ENCODE results near the gene DDOST.
"Not testable (repeated sequence)": the region's sequence is repeated elsewhere in the genome, so short reads cannot be mapped to it uniquely, and the experiment has no call there.

The DDOST gene

GRCh38 chr1:20606801-20607570 is 54.2 kb downstream of the DDOST start:
- H3K4me1 Mint-ChIP-seq (ENCODE audit: low read depth); H3K27ac Mint-ChIP-seq; H3K4me3 Mint-ChIP-seq; H3K36me3 Mint-ChIP-seq; H3K9me3 Mint-ChIP-seq (ENCODE audit: low read depth); H3K27me3 Mint-ChIP-seq: not testable (repeated sequence)

DNA sequence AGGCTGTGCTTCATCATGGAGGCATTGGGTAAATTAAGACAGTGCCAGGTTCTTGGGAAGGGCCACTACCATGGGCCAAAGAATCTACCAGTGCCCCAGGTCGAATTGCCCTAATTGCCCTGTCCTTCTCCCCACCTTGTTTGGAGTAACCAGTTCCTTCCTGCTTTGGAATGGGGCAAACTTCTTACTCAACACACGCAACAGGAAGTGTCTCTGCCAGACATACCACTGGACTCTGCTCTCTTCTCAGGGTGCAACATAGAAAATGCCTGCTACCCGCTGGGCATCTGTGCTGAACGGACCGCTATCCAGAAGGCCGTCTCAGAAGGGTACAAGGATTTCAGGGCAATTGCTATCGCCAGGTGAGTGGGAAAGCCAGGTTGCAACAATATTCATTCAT is 56.5 kb downstream of the DDOST start:
- Mint-ChIP-seq H3K27me3 (peaks cover 6% of the 10 kb centered on the region), H3K4me1 (ENCODE audit: low read depth) (no peaks in the 10 kb centered on the region), H3K9me3 (ENCODE audit: low read depth) (no peaks in the 10 kb centered on the region), H3K36me3 (peaks cover 3% of the 10 kb centered on the region), H3K4me3 (no peak overlapping the region), H3K27ac (no peak overlapping the region)

GRCh38 chr1:20603504-20604464 is 57.4 kb downstream of the DDOST start:
- Mint-ChIP-seq H3K36me3 (peaks cover 3% of the 10 kb centered on the region), H3K9me3 (ENCODE audit: low read depth) (no peaks in the 10 kb centered on the region), H3K4me3 (no peak overlapping the region), H3K27ac (no peak overlapping the region), H3K4me1 (ENCODE audit: low read depth) (no peaks in the 10 kb centered on the region), H3K27me3 (peaks cover 6% of the 10 kb centered on the region)

DNA sequence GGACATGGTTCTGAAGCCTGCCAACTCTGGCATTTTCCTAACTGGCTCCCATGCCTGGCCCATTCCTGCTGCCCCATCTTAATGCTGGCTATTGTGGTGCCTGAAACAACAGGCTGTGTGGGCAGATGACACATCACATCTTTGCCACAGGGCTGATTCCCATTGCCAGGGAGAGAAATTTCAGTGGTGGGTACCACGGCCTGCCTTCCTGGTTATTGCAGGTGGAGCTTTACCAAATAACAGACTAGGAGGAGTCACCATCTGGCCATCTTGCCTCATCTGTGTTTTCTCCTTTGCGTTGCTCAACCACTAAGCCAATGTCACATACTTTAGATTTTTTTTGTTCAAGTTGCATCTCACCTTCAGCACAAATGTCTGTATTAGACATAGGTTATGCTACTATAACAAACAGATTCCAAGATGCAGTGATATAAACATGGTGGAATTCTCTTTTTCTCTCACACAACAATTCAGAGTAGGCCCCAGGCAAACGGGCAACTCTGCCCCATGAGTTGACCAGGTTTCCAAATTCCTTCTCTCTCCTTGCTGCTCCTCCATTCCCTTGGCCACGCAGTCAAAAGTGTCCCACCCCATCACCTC is 58.2 kb downstream of the DDOST start:
- H3K27me3 Mint-ChIP-seq, result peaks cover 6% of the 10 kb centered on the region
- H3K9me3 Mint-ChIP-seq (ENCODE audit: low read depth), result no peaks in the 10 kb centered on the region
- peaks cover 3% of the 10 kb centered on the region for H3K36me3 Mint-ChIP-seq

More for the DNA sequence above, 58.2 kb downstream of the DDOST start:
- Mint-ChIP-seq H3K4me1 (ENCODE audit: low read depth) (no peaks in the 10 kb centered on the region), H3K27ac (no peak overlapping the region), H3K4me3 (no peak overlapping the region)

Data from activated naive CD8-positive, alpha-beta T cell (primary cell).